GM18502 (cell line): ENCODE measurements around the gene IGSF6.
"Not testable (repeated sequence)": the region's sequence is repeated elsewhere in the genome, so short reads cannot be mapped to it uniquely, and the experiment has no call there.

ENCODE experiments used
- ATAC-seq: cut with Tn5 transposase; IDR thresholded peaks from one replicate; pipeline ENCODE4 v1.9.1; 2021; ENCODE audit warnings: mild to moderate bottlenecking; ENCODE audit not compliant: unreplicated experiment, poor library complexity

Gene IGSF6

DNA sequence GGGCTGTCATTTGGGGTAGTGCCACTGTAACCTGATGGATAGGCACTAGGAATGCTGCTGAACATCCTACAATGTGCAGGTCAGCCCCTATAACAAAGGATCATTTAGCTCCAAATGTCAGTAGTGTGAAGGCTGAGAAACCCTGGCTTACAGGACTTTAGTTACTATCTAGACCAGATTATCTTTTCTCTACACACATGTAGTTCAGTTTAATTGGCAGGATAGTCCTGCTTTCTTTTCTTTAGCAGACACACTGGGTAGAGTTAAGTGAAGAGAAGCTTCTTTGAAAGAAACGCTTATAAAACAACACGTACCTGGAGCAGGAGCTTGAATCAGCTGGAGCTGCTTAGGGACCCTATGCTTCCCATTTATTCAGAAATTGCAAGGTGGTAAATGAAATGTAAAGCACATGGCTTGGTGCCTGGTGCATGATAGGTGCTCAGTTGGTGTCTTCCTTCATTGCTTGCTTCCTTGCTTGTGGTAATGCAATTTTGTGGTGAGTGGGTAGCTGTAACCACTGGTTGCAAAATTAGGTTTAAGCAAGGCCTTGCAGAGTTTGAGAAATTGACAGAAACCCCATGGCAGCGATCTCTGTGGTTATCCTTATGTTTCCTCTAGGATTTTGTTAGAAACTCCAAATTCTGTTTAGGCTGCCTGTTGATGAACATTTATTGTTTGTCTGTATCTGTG lies 43.6 kb downstream of the IGSF6 start:
- ATAC-seq = no peak

DNA sequence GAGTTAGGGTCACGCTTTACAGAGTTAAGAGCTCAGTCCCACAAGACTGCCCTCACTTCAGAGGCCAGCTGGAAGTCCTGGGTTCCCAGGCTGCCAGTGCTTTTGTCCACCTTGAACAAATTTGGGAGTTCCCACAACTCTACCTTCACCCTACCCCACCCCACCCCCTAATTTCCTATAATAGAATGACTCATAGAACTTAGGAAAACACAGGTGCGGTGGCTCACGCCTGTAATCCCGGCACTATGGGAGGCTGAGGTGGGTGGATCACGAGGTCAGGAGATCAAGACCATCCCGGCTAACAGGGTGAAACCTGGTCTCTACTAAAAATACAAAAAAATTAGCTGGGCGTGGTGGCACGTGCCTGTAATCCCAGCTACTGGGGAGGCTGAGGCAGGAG lies 46.6 kb downstream of the IGSF6 start:
- ATAC-seq = not testable (repeated sequence)

- no peak for ATAC-seq
These were observed 48.5 kb downstream of the IGSF6 start for GRCh38 chr16:21603928-21604327.

- no peak for ATAC-seq
These were observed 49.6 kb downstream of the IGSF6 start for GRCh38 chr16:21602785-21603184.

DNA sequence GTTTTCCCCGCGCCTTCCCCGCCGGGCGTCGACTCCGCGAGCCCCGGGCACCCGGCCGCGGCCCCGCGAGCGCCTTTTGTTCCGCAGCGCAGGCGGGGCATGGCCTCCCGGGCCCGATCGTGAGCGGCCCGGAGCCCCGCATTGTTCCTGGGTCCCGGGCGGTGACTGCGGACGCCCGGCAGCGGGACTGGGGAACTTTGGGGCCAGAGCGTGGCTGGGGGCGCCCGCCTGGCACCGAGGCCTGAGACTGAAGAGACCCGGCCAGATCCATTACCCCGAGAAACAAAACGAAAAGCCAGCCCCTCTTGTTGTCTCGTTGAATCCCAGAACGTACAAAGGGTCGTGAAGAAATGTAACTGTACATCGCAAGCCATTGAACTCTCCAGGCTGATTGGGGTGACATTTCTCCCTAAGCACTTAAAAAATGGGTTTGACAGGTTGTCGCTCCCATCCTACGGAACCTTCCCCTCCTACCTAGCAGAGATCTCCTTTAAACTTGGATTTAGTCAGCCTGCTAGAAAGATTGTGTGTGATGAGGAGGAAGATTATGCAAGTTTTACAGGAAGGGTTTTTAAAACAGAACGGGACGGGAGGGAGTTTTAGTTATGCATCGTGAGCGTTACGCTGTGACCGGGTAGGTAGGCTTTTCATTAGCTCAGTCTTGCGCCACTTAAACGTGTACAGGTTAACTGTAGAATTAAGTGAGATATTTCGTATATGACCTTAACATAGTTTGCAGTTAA lies 52.2 kb downstream of the IGSF6 start:
- peak; percentile 27 for ATAC-seq

DNA sequence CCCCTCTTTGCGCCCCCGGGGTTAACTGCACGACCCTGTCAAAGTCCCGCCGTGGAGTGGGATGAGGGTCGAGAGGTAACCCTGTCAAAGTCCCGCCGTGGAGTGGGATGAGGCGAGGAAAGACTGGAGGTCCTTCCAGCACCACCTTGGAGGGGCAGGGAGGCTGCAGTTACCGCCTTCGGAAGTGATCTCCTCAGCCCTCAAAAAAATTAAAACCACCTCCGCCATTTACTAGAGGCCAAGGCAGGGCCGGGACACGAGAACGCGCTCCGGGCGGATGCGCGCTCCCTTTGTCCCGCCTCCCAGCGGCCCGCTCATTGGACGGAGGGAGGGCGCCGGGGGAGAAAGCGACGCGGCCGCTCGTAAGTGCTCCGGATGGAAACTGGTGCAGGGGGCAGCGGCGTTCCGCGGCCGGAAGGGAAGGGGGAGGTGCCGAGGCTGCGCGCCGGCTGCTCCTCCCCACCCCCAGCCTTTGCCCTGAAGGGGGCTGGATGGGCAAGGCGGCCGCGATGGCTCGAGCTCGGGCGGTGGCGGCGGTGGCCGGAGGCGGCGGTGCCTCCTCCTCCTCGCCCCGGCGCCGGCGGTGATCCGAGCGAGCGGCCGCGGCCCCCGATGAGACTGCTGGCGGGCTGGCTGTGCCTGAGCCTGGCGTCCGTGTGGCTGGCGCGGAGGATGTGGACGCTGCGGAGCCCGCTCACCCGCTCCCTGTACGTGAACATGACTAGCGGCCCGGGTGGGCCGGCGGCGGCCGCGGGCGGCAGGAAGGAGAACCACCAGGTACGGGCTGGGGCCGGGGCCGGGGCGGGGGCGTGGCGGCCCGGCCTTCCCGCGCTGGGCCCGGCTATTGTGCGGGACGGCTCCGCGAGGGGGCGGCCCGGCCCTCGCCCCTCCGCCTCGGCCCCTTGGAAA lies 53.0 kb downstream of the IGSF6 start, which contains the start of gene METTL9:
Gene METTL9, plus strand, starts transcription at position 456 of the 909 bp plus-strand sequence. Its CDS starts 157 bp downstream, at position 613.
- ATAC-seq = peak; percentile 90

DNA sequence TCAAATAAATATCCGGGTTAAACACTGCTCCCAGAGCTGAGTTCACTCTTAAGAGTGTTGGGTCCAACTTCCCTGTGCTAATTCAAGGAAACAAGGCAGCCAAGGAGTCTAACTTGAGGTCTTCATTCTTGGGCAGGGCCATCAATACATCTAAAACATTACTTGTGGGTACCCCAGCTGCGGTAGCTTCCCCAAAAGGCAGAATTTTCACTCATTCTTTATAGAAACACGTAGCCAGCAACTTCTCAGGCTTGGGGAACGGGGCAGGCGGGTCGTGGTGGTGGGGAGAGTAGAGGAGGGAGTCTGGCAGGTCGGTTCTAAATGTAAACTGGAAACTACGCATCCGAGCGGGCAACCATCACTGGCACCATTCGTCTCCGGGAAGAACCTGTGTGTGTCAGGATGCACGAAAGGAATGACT lies 53.7 kb downstream of the IGSF6 start:
- no peak for ATAC-seq

DNA sequence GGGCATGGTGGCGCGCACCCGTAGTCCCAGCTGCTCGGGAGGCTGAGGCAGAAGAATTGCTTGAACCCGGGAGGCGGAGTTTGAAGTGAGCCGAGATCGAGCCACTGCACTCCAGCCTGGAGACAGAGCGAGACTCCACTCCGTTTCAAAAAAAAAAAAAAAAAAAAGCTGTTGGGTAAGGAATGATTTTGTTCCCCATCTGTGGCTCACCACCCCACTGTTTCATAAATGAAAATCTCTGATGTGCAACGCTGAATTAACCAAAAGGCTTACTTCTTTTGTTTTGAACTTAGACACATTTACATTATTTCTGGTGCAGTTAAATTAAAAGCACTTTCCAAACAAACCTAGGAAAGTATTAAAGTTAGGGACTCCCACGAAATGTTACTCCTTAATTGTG lies 54.2 kb downstream of the IGSF6 start:
- ATAC-seq = no peak

GRCh38 chr16:21597561-21598030 lies 54.8 kb downstream of the IGSF6 start:
- no peak for ATAC-seq

GRCh38 chr16:21593530-21594289 lies 58.7 kb downstream of the IGSF6 start:
- ATAC-seq = no peak

DNA sequence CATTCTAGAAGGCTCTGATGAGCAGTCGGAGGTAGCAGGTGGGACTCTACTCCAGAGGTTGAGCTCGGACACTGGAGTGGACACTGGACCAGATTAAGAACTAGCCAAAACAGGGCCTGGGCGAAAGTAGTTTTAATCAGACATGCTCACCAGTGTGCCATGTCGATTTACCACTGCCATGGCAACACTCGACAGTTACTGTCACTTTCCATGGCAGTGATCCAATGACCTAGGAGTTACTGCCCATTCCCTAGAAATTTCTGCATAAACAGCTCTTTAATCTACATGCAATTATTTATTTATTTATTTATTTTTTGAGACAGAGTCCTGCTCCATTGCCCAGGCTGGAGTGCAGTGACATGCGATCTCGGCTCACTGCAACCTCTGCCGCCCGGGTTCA lies 60.2 kb downstream of the IGSF6 start:
- no peak for ATAC-seq

DNA sequence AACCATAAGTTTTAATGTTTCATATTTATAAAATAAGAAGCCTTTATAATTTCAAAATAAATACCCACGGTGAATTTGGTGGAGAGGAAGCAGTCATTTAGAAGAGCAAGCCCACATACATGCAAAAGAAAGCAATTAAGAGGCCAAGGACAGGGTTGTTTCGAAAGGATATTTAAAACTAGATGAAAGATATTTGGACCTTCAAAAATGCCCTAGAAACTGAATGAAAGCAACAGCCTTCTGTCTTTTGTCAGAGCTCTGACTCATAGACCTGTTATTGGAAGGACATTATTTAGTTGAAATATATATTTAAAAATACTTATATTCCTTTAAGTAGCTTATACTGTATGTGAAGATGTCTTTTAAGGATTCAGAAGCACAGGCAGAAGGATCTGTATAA lies 61.6 kb downstream of the IGSF6 start:
- ATAC-seq = no peak

DNA sequence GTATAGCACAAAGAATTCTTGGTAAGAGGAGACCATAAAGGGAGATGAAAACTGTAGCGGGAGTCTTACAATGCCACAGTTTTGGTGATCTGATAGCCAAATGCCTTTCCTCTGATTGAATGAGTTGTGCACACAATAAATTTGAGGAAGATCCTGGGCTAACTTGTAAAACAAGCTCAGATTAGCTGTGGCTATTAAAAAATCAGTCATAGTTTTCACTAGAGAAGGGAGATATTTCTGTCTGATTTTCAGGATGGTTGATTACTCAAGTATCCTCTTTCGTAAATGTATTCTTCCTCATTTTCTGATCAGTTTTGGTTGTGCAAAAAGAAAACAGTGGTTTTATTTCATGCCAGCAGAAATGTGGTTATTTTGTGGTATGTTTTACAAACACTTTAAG lies 62.1 kb downstream of the IGSF6 start:
- no peak for ATAC-seq

GRCh38 chr16:21589551-21589950 lies 62.9 kb downstream of the IGSF6 start:
- no peak for ATAC-seq
